ENCODE data around the gene FRS3. TPM values are rescaled to one million over a fixed set of nuclear protein-coding genes. Genes with fewer than 3 reads are reported as not detected.

FRS3 gene
- total RNA-seq, 1 donor from 2014 or later: 3.1 TPM

GRCh38 chr6:41726876-41727275, 52.8 kb downstream of the FRS3 start:
- no peak overlapping the region for H3K4me2 ChIP-seq (ENCODE audit: low read length)
- H3K9ac ChIP-seq (ENCODE audit: low read length): no peak overlapping the region
- H3K27me3 Mint-ChIP-seq (ENCODE audit: low read depth, unreplicated experiment): peaks cover 32% of the 10 kb centered on the region
- H4K20me1 ChIP-seq (ENCODE audit: insufficient read depth, low read length): peaks cover 10% of the 10 kb centered on the region
- no peak overlapping the region for H3K27ac ChIP-seq (ENCODE audit: low read depth, low read length)
- H3K4me1 ChIP-seq (ENCODE audit: insufficient read depth, low read length): peaks cover 19% of the 10 kb centered on the region
- no peak overlapping the region for H2AFZ ChIP-seq (ENCODE audit: low read depth, low read length)
- no peaks in the 10 kb centered on the region for H3K36me3 Mint-ChIP-seq (ENCODE audit: low read depth, unreplicated experiment)
- no peak overlapping the region for H3K4me3 Mint-ChIP-seq (ENCODE audit: unreplicated experiment)
- H3K9me3 ChIP-seq (ENCODE audit: insufficient read depth, low read depth, low read length): no peaks in the 10 kb centered on the region
- peaks cover 17% of the 10 kb centered on the region for H3K4me1 Mint-ChIP-seq (ENCODE audit: low read depth, unreplicated experiment)
- no peak for FAIRE-seq
- H3K79me2 ChIP-seq (ENCODE audit: insufficient read depth, low read length): peaks cover 6% of the 10 kb centered on the region
- TF ChIP-seq EZH2 (IDR thresholded peaks at IDR 0.05; ENCODE audit: insufficient read depth, low read length) (no peak), CTCF (IDR thresholded peaks at IDR 0.05; ENCODE audit: insufficient read depth, low read depth, low read length) (no peak)
- H3K27me3 ChIP-seq (ENCODE audit: insufficient read depth, low read length): no peaks in the 10 kb centered on the region
- no peak overlapping the region for H3K4me3 ChIP-seq (ENCODE audit: insufficient read depth, low read depth, low read length)
- no peaks in the 10 kb centered on the region for H3K36me3 ChIP-seq (ENCODE audit: insufficient read depth, low read length)
- no peaks in the 10 kb centered on the region for H3K9me3 Mint-ChIP-seq (ENCODE audit: unreplicated experiment)
- no peak for DNase-seq (ENCODE audit: low read depth)
- no peak overlapping the region for H3K27ac Mint-ChIP-seq (ENCODE audit: unreplicated experiment)

- TF ChIP-seq CTCF (IDR thresholded peaks at IDR 0.05; ENCODE audit: insufficient read depth, low read depth, low read length) (no peak), EZH2 (IDR thresholded peaks at IDR 0.05; ENCODE audit: insufficient read depth, low read length) (no peak)
- H3K4me2 ChIP-seq (ENCODE audit: low read length): no peak overlapping the region
These were observed 54.9 kb downstream of the FRS3 start for GRCh38 chr6:41724586-41725501.

GRCh38 chr6:41724228-41724580, 55.5 kb downstream of the FRS3 start:
- no peaks in the 10 kb centered on the region for H4K20me1 ChIP-seq (ENCODE audit: insufficient read depth, low read length)
- Mint-ChIP-seq H3K27ac (ENCODE audit: unreplicated experiment) (no peak overlapping the region), H3K9me3 (ENCODE audit: unreplicated experiment) (no peaks in the 10 kb centered on the region), H3K4me1 (ENCODE audit: low read depth, unreplicated experiment) (peaks cover 15% of the 10 kb centered on the region), H3K27me3 (ENCODE audit: low read depth, unreplicated experiment) (peaks cover 17% of the 10 kb centered on the region), H3K4me3 (ENCODE audit: unreplicated experiment) (no peak overlapping the region), H3K36me3 (ENCODE audit: low read depth, unreplicated experiment) (no peaks in the 10 kb centered on the region)
- FAIRE-seq: no peak
- no peak for TF ChIP-seq CTCF (IDR thresholded peaks at IDR 0.05; ENCODE audit: insufficient read depth, low read depth, low read length)
- no peak for TF ChIP-seq EZH2 (IDR thresholded peaks at IDR 0.05; ENCODE audit: insufficient read depth, low read length)
- no peak for DNase-seq (ENCODE audit: low read depth)
- no peak overlapping the region for H3K27ac ChIP-seq (ENCODE audit: low read depth, low read length)
- H3K36me3 ChIP-seq (ENCODE audit: insufficient read depth, low read length): no peaks in the 10 kb centered on the region
- peaks cover 14% of the 10 kb centered on the region for H3K4me1 ChIP-seq (ENCODE audit: insufficient read depth, low read length)
- H3K9ac ChIP-seq (ENCODE audit: low read length): no peak overlapping the region
- H3K27me3 ChIP-seq (ENCODE audit: insufficient read depth, low read length): no peaks in the 10 kb centered on the region
- no peak overlapping the region for H3K4me2 ChIP-seq (ENCODE audit: low read length)
- H3K79me2 ChIP-seq (ENCODE audit: insufficient read depth, low read length): no peaks in the 10 kb centered on the region
- H3K4me3 ChIP-seq (ENCODE audit: insufficient read depth, low read depth, low read length): no peak overlapping the region
- no peaks in the 10 kb centered on the region for H3K9me3 ChIP-seq (ENCODE audit: insufficient read depth, low read depth, low read length)
- H2AFZ ChIP-seq (ENCODE audit: low read depth, low read length): no peak overlapping the region

More at GRCh38 chr6:41724586-41725501, 54.9 kb downstream of the FRS3 start:
- no peaks in the 10 kb centered on the region for H3K9me3 Mint-ChIP-seq (ENCODE audit: unreplicated experiment)
- no peaks in the 10 kb centered on the region for H3K36me3 Mint-ChIP-seq (ENCODE audit: low read depth, unreplicated experiment)
- H3K27ac Mint-ChIP-seq (ENCODE audit: unreplicated experiment): no peak overlapping the region
- Histone ChIP-seq H3K4me3 (ENCODE audit: insufficient read depth, low read depth, low read length) (no peak overlapping the region), H3K9ac (ENCODE audit: low read length) (no peak overlapping the region), H3K36me3 (ENCODE audit: insufficient read depth, low read length) (no peaks in the 10 kb centered on the region), H3K27me3 (ENCODE audit: insufficient read depth, low read length) (no peaks in the 10 kb centered on the region), H4K20me1 (ENCODE audit: insufficient read depth, low read length) (peaks cover under 1% of the 10 kb centered on the region), H3K9me3 (ENCODE audit: insufficient read depth, low read depth, low read length) (no peaks in the 10 kb centered on the region), H3K27ac (ENCODE audit: low read depth, low read length) (no peak overlapping the region), H3K79me2 (ENCODE audit: insufficient read depth, low read length) (no peaks in the 10 kb centered on the region), H2AFZ (ENCODE audit: low read depth, low read length) (no peak overlapping the region), H3K4me1 (ENCODE audit: insufficient read depth, low read length) (peaks cover 14% of the 10 kb centered on the region)
- H3K27me3 Mint-ChIP-seq (ENCODE audit: low read depth, unreplicated experiment): peaks cover 22% of the 10 kb centered on the region
- no peak overlapping the region for H3K4me3 Mint-ChIP-seq (ENCODE audit: unreplicated experiment)
- DNase-seq (ENCODE audit: low read depth) (no peak), FAIRE-seq (no peak)
- peaks cover 15% of the 10 kb centered on the region for H3K4me1 Mint-ChIP-seq (ENCODE audit: low read depth, unreplicated experiment)
